ENCODE measurements around the gene LPO. TPM values are rescaled to one million over a fixed set of nuclear protein-coding genes. Genes with fewer than 3 reads are reported as not detected.

Gene LPO
- total and polyA plus RNA-seq, 2 donors (not counting 3 experiments of a cell fraction or from before 2014, with no cell fraction given): not detected

DNA sequence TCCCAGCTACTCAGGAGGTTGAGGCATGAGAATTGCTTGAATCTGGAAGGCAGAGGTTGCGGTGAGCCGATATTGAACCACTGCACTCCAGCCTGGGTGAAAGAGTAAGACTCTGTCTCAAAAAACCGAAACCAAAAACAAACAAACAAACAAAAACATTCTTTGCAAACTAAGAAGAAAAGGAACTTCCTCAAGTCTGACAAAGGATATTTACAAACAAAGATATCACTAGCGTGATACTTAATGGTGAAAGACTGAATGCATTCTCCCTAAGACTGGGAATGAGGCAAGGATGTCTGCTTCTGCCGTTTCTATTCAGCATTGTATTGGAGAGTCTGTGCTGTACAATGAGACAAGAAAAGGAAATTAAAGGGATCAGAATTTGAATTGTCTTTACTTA, 52.9 kb downstream of the LPO start:
- Histone ChIP-seq H3K79me2 (ENCODE audit: control insufficient read depth, insufficient read depth, low read length) (no peaks in the 10 kb centered on the region), H3K9ac (replicated peaks; ENCODE audit: extremely low read depth, insufficient read depth, low read length) (no peak overlapping the region), H3K36me3 (ENCODE audit: control insufficient read depth in 2 of 2, extremely low read depth in 1 of 2, insufficient read depth in 2 of 2, low read length in 2 of 2) (no peaks in the 10 kb centered on the region), H3K9me3 (replicated peaks; ENCODE audit: control insufficient read depth, insufficient read depth, low read length) (no peaks in the 10 kb centered on the region), H3K27me3 (ENCODE audit: control insufficient read depth in 2 of 2, insufficient read depth in 2 of 2, low read length in 2 of 2) (peaks cover 7 to 19% of the 10 kb centered on the region in 2 experiments), H3K4me1 (ENCODE audit: control insufficient read depth, extremely low read depth, insufficient read depth, low read length) (no peaks in the 10 kb centered on the region), H2AFZ (ENCODE audit: low read depth, low read length) (no peak overlapping the region), H4K20me1 (replicated peaks; ENCODE audit: control insufficient read depth, extremely low read depth, insufficient read depth, low read length) (no peaks in the 10 kb centered on the region), H3K27ac (ENCODE audit: insufficient read depth, low read depth, low read length) (no peak overlapping the region), H3K4me3 (replicated peaks in 1 of 3; ENCODE audit: insufficient read depth in 1 of 3, low read depth in 1 of 3, low read length in 3 of 3) (no peak overlapping the region), H3K4me2 (ENCODE audit: insufficient read depth, low read length) (no peak overlapping the region), H3K9me1 (replicated peaks; ENCODE audit: control insufficient read depth, extremely low read depth, insufficient read depth, low read length) (no peaks in the 10 kb centered on the region)
- POLR2A ChIA-PET: no interaction called here
- FAIRE-seq: no peak
- BruUV-seq (replicated peaks): no TSS peak
- dilution Hi-C loops (cut with MboI; ENCODE audit: extremely low pct_ligation_motif_present, low sequenced_read_pairs): no loop called here
- no peak for DNase-seq (ENCODE audit: low read depth, low spot score)
- CTCF ChIA-PET: no interaction called here
- intact Hi-C loops (cut with micrococcal nuclease): no loop called here
- TF ChIP-seq POLR2AphosphoS5 (IDR thresholded peaks at IDR 0.05; ENCODE audit: insufficient read depth, low read depth, low read length): no peak
- TF ChIP-seq, protein P1, sequence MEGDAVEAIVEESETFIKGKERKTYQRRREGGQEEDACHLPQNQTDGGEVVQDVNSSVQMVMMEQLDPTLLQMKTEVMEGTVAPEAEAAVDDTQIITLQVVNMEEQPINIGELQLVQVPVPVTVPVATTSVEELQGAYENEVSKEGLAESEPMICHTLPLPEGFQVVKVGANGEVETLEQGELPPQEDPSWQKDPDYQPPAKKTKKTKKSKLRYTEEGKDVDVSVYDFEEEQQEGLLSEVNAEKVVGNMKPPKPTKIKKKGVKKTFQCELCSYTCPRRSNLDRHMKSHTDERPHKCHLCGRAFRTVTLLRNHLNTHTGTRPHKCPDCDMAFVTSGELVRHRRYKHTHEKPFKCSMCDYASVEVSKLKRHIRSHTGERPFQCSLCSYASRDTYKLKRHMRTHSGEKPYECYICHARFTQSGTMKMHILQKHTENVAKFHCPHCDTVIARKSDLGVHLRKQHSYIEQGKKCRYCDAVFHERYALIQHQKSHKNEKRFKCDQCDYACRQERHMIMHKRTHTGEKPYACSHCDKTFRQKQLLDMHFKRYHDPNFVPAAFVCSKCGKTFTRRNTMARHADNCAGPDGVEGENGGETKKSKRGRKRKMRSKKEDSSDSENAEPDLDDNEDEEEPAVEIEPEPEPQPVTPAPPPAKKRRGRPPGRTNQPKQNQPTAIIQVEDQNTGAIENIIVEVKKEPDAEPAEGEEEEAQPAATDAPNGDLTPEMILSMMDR (IDR thresholded peaks at IDR 0.05; ENCODE audit: extremely low read depth in 1 of 2, insufficient read depth in 1 of 2, low read depth in 1 of 2, low read length in 2 of 2): no peak
- TF ChIP-seq FOS (IDR thresholded peaks at IDR 0.05; ENCODE audit: borderline replicate concordance, insufficient read depth, low read length): no peak
- TF ChIP-seq EZH2 (IDR thresholded peaks at IDR 0.05; ENCODE audit: borderline replicate concordance, low read depth, low read length, severe bottlenecking): no peak
- no peak for TF ChIP-seq GATA2 (IDR thresholded peaks at IDR 0.05; ENCODE audit: insufficient read depth, insufficient read length, low read depth, low read length)
- TF ChIP-seq POLR2A (IDR thresholded peaks at IDR 0.05; ENCODE audit: low read depth, low read length): no peak
- no peak for TF ChIP-seq JUN (IDR thresholded peaks at IDR 0.05; ENCODE audit: borderline replicate concordance, insufficient read depth, insufficient read length, low read depth)
- TF ChIP-seq MYC (IDR thresholded peaks at IDR 0.05; ENCODE audit: low read depth, low read length): no peak
- TF ChIP-seq, protein P2, sequence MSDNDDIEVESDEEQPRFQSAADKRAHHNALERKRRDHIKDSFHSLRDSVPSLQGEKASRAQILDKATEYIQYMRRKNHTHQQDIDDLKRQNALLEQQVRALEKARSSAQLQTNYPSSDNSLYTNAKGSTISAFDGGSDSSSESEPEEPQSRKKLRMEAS (IDR thresholded peaks at IDR 0.05; ENCODE audit: insufficient read depth, insufficient read length): no peak

Data from endothelial cell of umbilical vein (primary cell).